Measurements from ENCODE around the gene OR2B6.

Gene OR2B6

DNA sequence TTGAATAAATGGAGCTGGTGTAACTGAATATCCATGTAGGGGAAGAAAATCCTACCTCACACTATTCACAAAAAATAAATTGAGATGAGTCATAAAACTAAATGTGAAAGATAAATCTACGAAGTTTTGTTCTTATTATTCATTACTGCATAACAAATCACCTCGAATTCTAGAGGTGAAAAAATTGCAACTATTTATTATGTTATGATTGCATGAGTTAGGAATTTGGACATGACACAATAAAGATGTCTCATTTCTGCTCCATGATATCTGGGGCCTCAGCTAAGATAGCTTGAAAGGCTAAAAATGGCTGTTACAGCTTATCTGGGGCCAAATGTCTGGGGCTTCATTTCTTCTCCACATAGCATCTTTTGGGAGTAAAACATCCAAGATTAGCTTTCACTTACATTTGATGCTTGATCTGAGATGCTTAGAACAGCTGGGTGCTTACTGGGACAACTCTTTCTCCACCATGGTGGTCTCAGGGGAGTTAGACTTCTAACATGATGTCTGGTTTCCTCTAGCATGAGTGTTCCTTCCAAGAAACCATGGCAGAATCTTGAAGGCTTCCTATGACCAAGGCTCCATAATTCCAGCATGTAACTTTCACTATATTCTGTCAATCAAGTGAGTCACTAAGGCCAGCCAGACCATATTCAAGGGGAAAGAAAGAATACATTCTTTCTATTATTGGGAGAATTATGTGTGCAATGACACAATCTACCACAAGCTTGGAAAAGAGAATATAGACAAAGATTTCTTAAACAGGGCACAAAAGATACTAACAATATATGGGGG lies 30.1 kb downstream of the OR2B6 start:
- no peak for DNase-seq (ENCODE audit: low read depth)
- TF ChIP-seq, protein P1, sequence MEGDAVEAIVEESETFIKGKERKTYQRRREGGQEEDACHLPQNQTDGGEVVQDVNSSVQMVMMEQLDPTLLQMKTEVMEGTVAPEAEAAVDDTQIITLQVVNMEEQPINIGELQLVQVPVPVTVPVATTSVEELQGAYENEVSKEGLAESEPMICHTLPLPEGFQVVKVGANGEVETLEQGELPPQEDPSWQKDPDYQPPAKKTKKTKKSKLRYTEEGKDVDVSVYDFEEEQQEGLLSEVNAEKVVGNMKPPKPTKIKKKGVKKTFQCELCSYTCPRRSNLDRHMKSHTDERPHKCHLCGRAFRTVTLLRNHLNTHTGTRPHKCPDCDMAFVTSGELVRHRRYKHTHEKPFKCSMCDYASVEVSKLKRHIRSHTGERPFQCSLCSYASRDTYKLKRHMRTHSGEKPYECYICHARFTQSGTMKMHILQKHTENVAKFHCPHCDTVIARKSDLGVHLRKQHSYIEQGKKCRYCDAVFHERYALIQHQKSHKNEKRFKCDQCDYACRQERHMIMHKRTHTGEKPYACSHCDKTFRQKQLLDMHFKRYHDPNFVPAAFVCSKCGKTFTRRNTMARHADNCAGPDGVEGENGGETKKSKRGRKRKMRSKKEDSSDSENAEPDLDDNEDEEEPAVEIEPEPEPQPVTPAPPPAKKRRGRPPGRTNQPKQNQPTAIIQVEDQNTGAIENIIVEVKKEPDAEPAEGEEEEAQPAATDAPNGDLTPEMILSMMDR (conservative IDR thresholded peaks at IDR 0.05; ENCODE audit: control insufficient read depth, insufficient read depth, low read depth, low read length), result no peak
- no peak overlapping the region for H3K4me3 ChIP-seq (ENCODE audit: control insufficient read depth, low read depth, low read length)

DNA sequence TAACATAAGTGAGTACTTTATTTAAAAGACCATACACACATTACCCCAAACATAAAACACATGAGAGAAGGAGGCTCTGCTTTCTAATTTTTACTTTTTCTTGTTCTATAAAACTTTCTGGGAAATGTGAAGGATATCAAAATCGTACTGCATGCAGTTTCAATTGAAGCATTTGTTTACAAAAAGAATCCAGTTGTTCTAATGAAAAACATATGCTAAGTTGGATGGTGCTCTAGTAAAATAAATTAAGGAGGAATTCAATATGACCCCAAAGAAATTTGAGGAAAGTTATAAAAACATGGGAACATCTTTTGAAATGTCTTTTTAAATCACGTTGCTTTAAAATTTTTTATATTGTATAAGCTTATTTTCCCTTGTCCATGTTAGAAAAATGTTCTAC lies 37.6 kb downstream of the OR2B6 start:
- no peak overlapping the region for H3K4me3 ChIP-seq (ENCODE audit: control insufficient read depth, low read depth, low read length)
- DNase-seq (ENCODE audit: low read depth), result peak; percentile 11
- TF ChIP-seq, protein P1 (conservative IDR thresholded peaks at IDR 0.05; ENCODE audit: control insufficient read depth, insufficient read depth, low read depth, low read length), result no peak

- H3K4me3 ChIP-seq (ENCODE audit: control insufficient read depth, low read depth, low read length), result no peak overlapping the region
- TF ChIP-seq, protein P1 (conservative IDR thresholded peaks at IDR 0.05; ENCODE audit: control insufficient read depth, insufficient read depth, low read depth, low read length), result no peak
- no peak for DNase-seq (ENCODE audit: low read depth)
These were observed 43.5 kb downstream of the OR2B6 start for GRCh38 chr6:28000351-28001045.

DNA sequence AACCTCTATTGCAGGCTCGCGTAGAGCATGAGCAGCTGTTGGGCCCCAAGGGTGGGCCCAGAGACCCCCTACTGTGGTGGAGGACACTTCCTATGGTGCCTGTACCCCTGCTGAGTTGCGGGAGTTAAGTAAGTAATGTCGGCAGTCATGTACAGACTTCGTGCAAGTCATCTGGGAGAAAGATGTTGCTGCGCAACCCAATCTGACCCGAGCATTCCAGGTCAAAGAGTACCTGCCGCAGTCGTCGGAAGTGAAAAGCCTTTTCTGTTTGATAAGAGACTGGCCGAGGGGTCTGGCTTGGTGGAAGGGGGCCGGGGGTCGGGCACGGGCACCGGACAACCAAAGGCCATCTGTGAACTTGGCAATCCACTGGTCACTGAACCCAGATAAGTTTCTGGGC lies 44.3 kb downstream of the OR2B6 start:
- H3K4me3 ChIP-seq (ENCODE audit: control insufficient read depth, low read depth, low read length), result no peak overlapping the region
- DNase-seq (ENCODE audit: low read depth), result no peak
- TF ChIP-seq, protein P1 (conservative IDR thresholded peaks at IDR 0.05; ENCODE audit: control insufficient read depth, insufficient read depth, low read depth, low read length), result no peak

DNA sequence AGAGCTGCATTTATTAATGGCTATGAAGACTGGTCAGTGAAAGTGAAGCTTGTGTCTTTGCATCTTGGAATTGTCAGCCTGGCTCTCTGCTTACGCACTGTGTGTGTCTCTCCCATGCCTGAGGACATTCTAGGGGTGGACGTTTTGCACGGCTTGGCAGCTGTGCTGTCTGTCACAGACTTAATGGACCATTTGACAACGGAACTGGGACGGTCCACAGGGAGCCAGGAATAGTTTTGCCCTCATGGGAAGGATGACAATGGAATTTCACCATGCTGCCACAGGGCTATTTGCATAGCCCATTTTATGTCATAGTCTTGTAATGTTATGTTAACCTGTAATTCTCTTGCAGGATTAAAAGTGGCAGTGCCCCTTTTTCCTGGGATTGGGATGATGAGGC lies 44.7 kb downstream of the OR2B6 start:
- no peak for DNase-seq (ENCODE audit: low read depth)
- TF ChIP-seq, protein P1 (conservative IDR thresholded peaks at IDR 0.05; ENCODE audit: control insufficient read depth, insufficient read depth, low read depth, low read length), result no peak
- no peak overlapping the region for H3K4me3 ChIP-seq (ENCODE audit: control insufficient read depth, low read depth, low read length)

DNA sequence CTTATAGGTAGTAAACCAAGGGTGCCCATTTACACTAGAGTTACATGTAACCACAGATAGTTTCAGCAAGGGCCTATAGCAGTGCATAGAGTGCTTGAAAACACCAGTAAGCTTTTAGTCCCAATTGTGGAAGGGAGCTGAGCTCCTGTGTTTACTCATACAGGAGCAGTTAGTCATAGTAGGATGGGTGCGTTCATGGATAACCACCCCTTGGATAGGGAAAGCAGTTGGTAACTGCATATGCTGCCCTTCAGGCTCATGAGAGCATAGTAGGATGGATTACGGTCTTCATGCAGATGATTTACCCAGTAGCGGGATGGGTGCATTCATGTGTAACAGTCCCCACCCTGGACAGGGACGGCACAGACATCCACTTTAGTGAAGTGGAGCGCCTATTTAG lies 45.1 kb downstream of the OR2B6 start:
- H3K4me3 ChIP-seq (ENCODE audit: control insufficient read depth, low read depth, low read length), result no peak overlapping the region
- TF ChIP-seq, protein P1 (conservative IDR thresholded peaks at IDR 0.05; ENCODE audit: control insufficient read depth, insufficient read depth, low read depth, low read length), result no peak
- DNase-seq (ENCODE audit: low read depth), result no peak

Measured in fibroblast of mammary gland (primary cell).